Endodermal cell (in vitro differentiated cells): ENCODE data around the gene FLYWCH1. TPM values are rescaled to one million over a fixed set of nuclear protein-coding genes. Genes with fewer than 3 reads are reported as not detected.

Experiments
- DNase-seq: peaks from one replicate; pipeline ENCODE4 v3.0.0-alpha.2; 2017
- H3K27ac ChIP-seq: 2 replicates; pipeline ENCODE4 v1.5.1; 2013; ENCODE audit warnings: mild to moderate bottlenecking, low read depth, low read length, moderate library complexity
- H3K27me3 ChIP-seq: 2 replicates; pipeline ENCODE4 v1.6.1; 2013; ENCODE audit warnings: mild to moderate bottlenecking, low read length, moderate library complexity; ENCODE audit not compliant: insufficient read depth, control insufficient read depth, poor library complexity, severe bottlenecking
- H3K36me3 ChIP-seq: 2 replicates; pipeline ENCODE4 v1.7.0; 2013; ENCODE audit warnings: mild to moderate bottlenecking, low read length, moderate library complexity; ENCODE audit not compliant: control insufficient read depth, insufficient read depth
- H3K4me1 ChIP-seq: one replicate; pipeline ENCODE4 v1.7.0; 2013; ENCODE audit warnings: low read length; ENCODE audit not compliant: control insufficient read depth, insufficient read depth
- H3K4me3 ChIP-seq: 2 replicates; pipeline ENCODE4 v1.5.1; 2013; ENCODE audit warnings: mild to moderate bottlenecking, low read length, moderate library complexity
- H3K9ac ChIP-seq: 2 replicates; pipeline ENCODE4 v1.6.1; 2013; ENCODE audit warnings: mild to moderate bottlenecking, low read length, moderate library complexity; ENCODE audit not compliant: poor library complexity, severe bottlenecking; ENCODE audit errors: extremely low read depth
- H3K9me3 ChIP-seq: 2 replicates; pipeline ENCODE4 v1.6.1; 2013; ENCODE audit warnings: mild to moderate bottlenecking, low read length, moderate library complexity; ENCODE audit not compliant: control insufficient read depth
- H3K27ac Mint-ChIP-seq: 2 replicates; pipeline ENCODE4 v1.8.0; 2020; ENCODE audit warnings: mixed read lengths
- H3K27me3 Mint-ChIP-seq: 2 replicates; pipeline ENCODE4 v1.8.0; 2021; ENCODE audit warnings: mild to moderate bottlenecking, mixed read lengths; ENCODE audit not compliant: insufficient read depth
- H3K36me3 Mint-ChIP-seq: 2 replicates; pipeline ENCODE4 v1.8.0; 2020; ENCODE audit warnings: low read depth, mixed read lengths
- H3K4me1 Mint-ChIP-seq: 2 replicates; pipeline ENCODE4 v1.8.0; 2020; ENCODE audit warnings: mixed read lengths
- H3K4me3 Mint-ChIP-seq: 2 replicates; pipeline ENCODE4 v1.8.0; 2020; ENCODE audit warnings: mild to moderate bottlenecking, moderate library complexity, mixed read lengths
- H3K9me3 Mint-ChIP-seq: 2 replicates; pipeline ENCODE4 v1.8.0; 2020; ENCODE audit warnings: mild to moderate bottlenecking, mixed read lengths
- CTCF ChIP-seq: fragments of 200-600 bp; sonication (generic); conservative IDR thresholded peaks from 2 replicates; pipeline ENCODE4 v1.5.0; 2021; ENCODE audit warnings: antibody characterized with exemption, mild to moderate bottlenecking
- WGBS, 2 experiments: methylation state at CpG; one replicate each; pipeline versions ENCODE4 v1.1.5 to v1.1.7; 2013; ENCODE audit warnings: missing lambda C conversion rate in 2 of 2, mixed read lengths in 1 of 2; ENCODE audit not compliant: insufficient coverage in 1 of 2, insufficient read length in 1 of 2; 5-methylcytosine and 5-hydroxymethylcytosine counted together
- total RNA-seq, 2 donors: library from RNA; stranded (reverse); fragmentation: NEBNext Ultra II Directional in 1 of 2; extraction: Animal tissue kit (Norgen Biotek cat#: 25700) in 1 of 2; gene quantifications; 2 replicates in 1 of 2; 3 replicates in 1 of 2; pipeline ENCODE4 v1.2.1, GENCODE V29; 2021

FLYWCH1 gene
- total RNA-seq, 2 donors from 2014 or later = 20.5 to 33.6 TPM

DNA sequence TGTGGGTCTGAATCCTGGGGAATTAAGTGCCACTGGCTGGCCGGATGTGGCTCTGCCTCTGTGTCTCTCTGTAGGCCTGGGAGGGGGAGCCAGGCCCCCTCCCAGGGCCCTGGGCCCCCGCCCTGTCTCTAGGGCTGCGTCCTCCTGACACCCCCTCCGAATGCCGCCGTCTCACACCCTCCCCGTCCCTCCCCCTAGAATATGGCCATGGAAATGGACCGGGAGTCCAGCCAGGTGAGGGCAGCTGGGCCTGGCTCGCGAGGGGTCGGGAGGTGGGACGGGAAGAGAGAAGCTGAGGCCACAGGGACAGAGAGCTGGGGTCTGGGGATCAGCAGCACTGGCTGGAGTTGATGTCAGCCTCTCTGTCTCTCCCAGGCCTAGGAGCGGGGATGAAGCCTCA lies 84.6 kb downstream of the FLYWCH1 start:
- no peaks in the 10 kb centered on the region for H3K4me1 Mint-ChIP-seq
- H3K27ac Mint-ChIP-seq = no peak overlapping the region
- no peaks in the 10 kb centered on the region for H3K9me3 Mint-ChIP-seq
- Histone ChIP-seq H3K4me3 (no peak overlapping the region), H3K9ac (no peak overlapping the region), H3K27me3 (no peaks in the 10 kb centered on the region), H3K27ac (no peak overlapping the region), H3K9me3 (no peaks in the 10 kb centered on the region), H3K4me1 (no peaks in the 10 kb centered on the region), H3K36me3 (no peaks in the 10 kb centered on the region)
- no peak for DNase-seq
- no peak for TF ChIP-seq CTCF
- 81 to 90% methylated on average over 6 to 13 of the region's 13 CpGs for WGBS, 2 experiments
- H3K36me3 Mint-ChIP-seq = no peaks in the 10 kb centered on the region
- H3K4me3 Mint-ChIP-seq = no peak overlapping the region
- H3K27me3 Mint-ChIP-seq = peaks cover 2% of the 10 kb centered on the region

DNA sequence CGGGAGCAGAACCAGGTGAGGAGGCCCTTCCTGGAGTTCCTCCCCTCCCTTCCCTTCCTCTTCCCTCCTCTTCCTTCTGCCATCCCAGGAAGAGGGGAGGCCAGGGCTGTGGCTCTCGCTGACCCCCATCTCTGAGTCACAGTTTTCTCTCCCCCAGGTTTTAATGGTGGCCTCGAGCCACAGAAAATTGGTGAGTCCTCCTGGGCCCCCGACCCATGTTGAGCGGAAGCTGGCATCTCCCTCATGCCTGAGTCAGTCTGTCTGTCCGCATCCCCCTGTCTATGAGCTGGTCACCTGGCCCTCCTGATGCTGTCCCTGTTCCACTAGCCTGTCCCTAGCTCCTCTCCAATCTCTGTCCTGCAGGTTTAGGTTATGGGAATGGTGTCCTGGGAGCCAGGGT lies 88.2 kb downstream of the FLYWCH1 start:
- Mint-ChIP-seq H3K27ac (no peak overlapping the region), H3K27me3 (peaks cover 2% of the 10 kb centered on the region), H3K36me3 (no peaks in the 10 kb centered on the region), H3K9me3 (no peaks in the 10 kb centered on the region), H3K4me1 (peaks cover 2% of the 10 kb centered on the region), H3K4me3 (no peak overlapping the region)
- no peak for TF ChIP-seq CTCF
- H3K36me3 ChIP-seq = no peaks in the 10 kb centered on the region
- no peaks in the 10 kb centered on the region for H3K4me1 ChIP-seq
- H3K4me3 ChIP-seq = no peak overlapping the region
- no peak for DNase-seq
- H3K27me3 ChIP-seq = no peaks in the 10 kb centered on the region
- no peak overlapping the region for H3K27ac ChIP-seq
- 91 to 100% methylated on average over 1 to 6 of the region's 6 CpGs for WGBS, 2 experiments
- no peak overlapping the region for H3K9ac ChIP-seq
- no peaks in the 10 kb centered on the region for H3K9me3 ChIP-seq

- Mint-ChIP-seq H3K36me3 (no peaks in the 10 kb centered on the region), H3K27ac (no peak overlapping the region), H3K4me1 (peaks cover 4% of the 10 kb centered on the region), H3K27me3 (peaks cover 2% of the 10 kb centered on the region), H3K4me3 (no peak overlapping the region), H3K9me3 (no peaks in the 10 kb centered on the region)
- Histone ChIP-seq H3K4me1 (no peaks in the 10 kb centered on the region), H3K27ac (no peak overlapping the region), H3K9me3 (no peaks in the 10 kb centered on the region), H3K9ac (no peak overlapping the region), H3K27me3 (no peaks in the 10 kb centered on the region), H3K4me3 (no peak overlapping the region), H3K36me3 (no peaks in the 10 kb centered on the region)
- TF ChIP-seq CTCF = no peak
- WGBS, 2 experiments = 83 to 88% methylated on average over 1 to 4 of the region's 4 CpGs
- DNase-seq = no peak
These were observed 88.8 kb downstream of the FLYWCH1 start for GRCh38 chr16:3000540-3000939.

Other genes with a start within 250 kb of the FLYWCH1 start
- 10 to 100 TPM; 29.8 to 32.6 TPM for gene KCTD5, start 229.4 kb upstream of the FLYWCH1 start, total RNA-seq
- 1 to 10 TPM; 3.7 to 4.2 TPM for gene PRSS27, start 191.7 kb upstream of the FLYWCH1 start, total RNA-seq
- 100 to 1,000 TPM; 843 to 876 TPM for gene SRRM2, start 159.3 kb upstream of the FLYWCH1 start, total RNA-seq
- 100 to 1,000 TPM; 264 to 272 TPM for gene ELOB, start 134.7 kb upstream of the FLYWCH1 start, total RNA-seq
- under 1 TPM in 1 of 2 donors, not detected in 1; 0.35 TPM for gene PRSS33, start 124.4 kb upstream of the FLYWCH1 start, total RNA-seq
- gene PRSS41, start 113.5 kb upstream of the FLYWCH1 start, total RNA-seq = not detected
- not detected for gene PRSS21, start 94.7 kb upstream of the FLYWCH1 start, total RNA-seq
- not detected for gene ZG16B, start 81.6 kb upstream of the FLYWCH1 start, total RNA-seq
- gene PRSS22, start 53.8 kb upstream of the FLYWCH1 start, total RNA-seq = 1 to 10 TPM; 5.0 to 6.2 TPM
- 10 to 100 TPM; 30.9 to 35.5 TPM for gene FLYWCH2, start 28.7 kb upstream of the FLYWCH1 start, total RNA-seq
- gene KREMEN2, start 52.3 kb downstream of the FLYWCH1 start, total RNA-seq = 1 to 10 TPM; 5.0 to 8.4 TPM
- 10 to 100 TPM; 30.5 to 32.0 TPM for gene PAQR4, start 57.4 kb downstream of the FLYWCH1 start, total RNA-seq
- 100 to 1,000 TPM in 1 of 2 donors, 10 to 100 TPM in 1; 88.5 to 101 TPM for gene PKMYT1, start 68.5 kb downstream of the FLYWCH1 start, total RNA-seq
- under 1 TPM in 1 of 2 donors, not detected in 1; 0.18 TPM for gene CLDN9, start 101.0 kb downstream of the FLYWCH1 start, total RNA-seq
- 100 to 1,000 TPM; 404 to 572 TPM for gene CLDN6, start 106.3 kb downstream of the FLYWCH1 start, total RNA-seq
- 10 to 100 TPM; 37.8 to 43.5 TPM for gene TNFRSF12A, start 108.4 kb downstream of the FLYWCH1 start, total RNA-seq
- 10 to 100 TPM; 49.8 to 59.1 TPM for gene HCFC1R1, start 112.0 kb downstream of the FLYWCH1 start, total RNA-seq
- gene THOC6, start 112.1 kb downstream of the FLYWCH1 start, total RNA-seq = 10 to 100 TPM; 45.8 to 52.4 TPM
- 1 to 10 TPM; 4.7 to 8.2 TPM for gene BICDL2, start 125.0 kb downstream of the FLYWCH1 start, total RNA-seq
- 1 to 10 TPM; 4.5 to 6.1 TPM for gene MMP25, start 134.6 kb downstream of the FLYWCH1 start, total RNA-seq
- gene IL32, start 153.7 kb downstream of the FLYWCH1 start, total RNA-seq = 1 to 10 TPM; 2.0 to 4.0 TPM
- gene ZSCAN10, start 187.4 kb downstream of the FLYWCH1 start, total RNA-seq = 10 to 100 TPM; 36.6 to 70.0 TPM
- gene ZNF205, start 200.7 kb downstream of the FLYWCH1 start, total RNA-seq = 10 to 100 TPM; 15.4 to 18.3 TPM
- 1 to 10 TPM; 5.1 to 6.3 TPM for gene ZNF213, start 223.1 kb downstream of the FLYWCH1 start, total RNA-seq